PC-3 (cell line): ENCODE measurements around the gene OTOL1. TPM values are rescaled to one million over a fixed set of nuclear protein-coding genes. Genes with fewer than 3 reads are reported as not detected.

Experiments
- ATAC-seq: fragments of 200-7000 bp; cut with Tn5 transposase; 2 replicates; pipeline ENCODE4 v1.9.1; 2020; ENCODE audit warnings: mild to moderate bottlenecking, moderate library complexity
- BruUV-seq: library from RNA; stranded (reverse); fragments of 400-500 nt; replicated peaks from 2 replicates; lab custom pipeline; 2021; lab: Mats Ljungman, UMichigan
- CTCF ChIA-PET: fragments of 300-600 bp; sonication (Branson Sonifier 250); formaldehyde crosslinking; loops from one replicate; lab custom pipeline; 2022; ENCODE audit warnings: antibody characterized with exemption; lab: Charles Lee
- POLR2A ChIA-PET: fragments of 300-600 bp; sonication (Branson Sonifier 250); formaldehyde crosslinking; loops from one replicate; lab custom pipeline; 2022; ENCODE audit warnings: antibody characterized with exemption; ENCODE audit not compliant: unreplicated experiment; lab: Charles Lee
- DNase-seq: peaks from one replicate; pipeline ENCODE4 v3.0.0-alpha.2; 2015
- H2AFZ ChIP-seq: fragments of 300-600 bp; sonication (generic); 2 replicates; pipeline ENCODE4 v1.6.0; 2016; ENCODE audit warnings: antibody characterized with exemption, low read length
- H3F3A ChIP-seq: fragments of 300-600 bp; sonication (generic); one replicate; pipeline ENCODE4 v1.6.0; 2017; ENCODE audit warnings: antibody characterized with exemption, low read length, control low read depth, mild to moderate bottlenecking; ENCODE audit not compliant: unreplicated experiment
- H3K27ac ChIP-seq: fragments of 300-600 bp; sonication (generic); 2 replicates; pipeline ENCODE4 v1.5.1; 2016; ENCODE audit warnings: mild to moderate bottlenecking, low read length
- H3K27me3 ChIP-seq: fragments of 300-600 bp; sonication (generic); 2 replicates; pipeline ENCODE4 v1.6.1; 2016; ENCODE audit warnings: low read length, mixed read lengths
- H3K36me3 ChIP-seq: fragments of 300-600 bp; sonication (generic); 2 replicates; pipeline ENCODE4 v1.6.1; 2016; ENCODE audit warnings: low read depth, mixed run types, low read length, mixed read lengths
- H3K4me1 ChIP-seq: fragments of 300-600 bp; sonication (generic); 2 replicates; pipeline ENCODE4 v1.5.1; 2016; ENCODE audit warnings: low read length; ENCODE audit not compliant: insufficient read depth
- H3K4me2 ChIP-seq: fragments of 300-600 bp; sonication (generic); 2 replicates; pipeline ENCODE4 v1.6.0; 2016; ENCODE audit warnings: low read length
- H3K4me3 ChIP-seq: fragments of 300-600 bp; sonication (generic); 2 replicates; pipeline ENCODE4 v1.5.1; 2016; ENCODE audit warnings: mild to moderate bottlenecking, low read length, mixed read lengths
- H3K79me2 ChIP-seq: fragments of 300-600 bp; sonication (generic); 2 replicates; pipeline ENCODE4 v1.6.1; 2017; ENCODE audit warnings: low read length, mixed read lengths
- H3K9ac ChIP-seq: fragments of 300-600 bp; sonication (generic); 2 replicates; pipeline ENCODE4 v1.6.0; 2016; ENCODE audit warnings: mild to moderate bottlenecking, low read length
- H3K9me2 ChIP-seq: fragments of 300-600 bp; sonication (generic); replicated peaks from 2 replicates; pipeline ENCODE4 v1.6.1; 2016; ENCODE audit warnings: mixed run types, low read length, mixed read lengths
- H3K9me3 ChIP-seq: fragments of 300-600 bp; sonication (generic); 2 replicates; pipeline ENCODE4 v1.6.1; 2016; ENCODE audit warnings: low read length, mixed read lengths
- H4K20me1 ChIP-seq: fragments of 300-600 bp; sonication (generic); 2 replicates; pipeline ENCODE4 v1.6.1; 2016; ENCODE audit warnings: low read length, mixed read lengths
- EZH2 ChIP-seq: fragments of 300-600 bp; sonication (generic); IDR thresholded peaks from one replicate; pipeline ENCODE4 v1.6.1; 2017; ENCODE audit warnings: antibody characterized with exemption, mild to moderate bottlenecking, low read length; ENCODE audit not compliant: unreplicated experiment
- EZH2phosphoT487 ChIP-seq: fragments of 300-600 bp; sonication (generic); IDR thresholded peaks from 2 replicates; pipeline ENCODE4 v1.6.1; 2018; ENCODE audit warnings: mild to moderate bottlenecking, antibody characterized with exemption, low read length, borderline replicate concordance
- intact Hi-C: fragments of 100-400 bp; cut with micrococcal nuclease; formaldehyde crosslinking; loops from 2 replicates; pipeline ENCODE4 v1.9.0; 2023
- total RNA-seq: library from RNA; depleted of rRNA; stranded (reverse); fragments of >200 nt; gene quantifications from 2 replicates; pipeline ENCODE4 v1.2.3, GENCODE V29; 2014
- TF ChIP-seq, protein P1 (sequence below): fragments of 300-600 bp; sonication (generic); conservative IDR thresholded peaks from 2 replicates; pipeline ENCODE4 v1.5.1; 2017; ENCODE audit warnings: antibody characterized with exemption, low read depth, mild to moderate bottlenecking, low read length

OTOL1 gene
- total RNA-seq, 1 experiment from 2014 or later: not detected

DNA sequence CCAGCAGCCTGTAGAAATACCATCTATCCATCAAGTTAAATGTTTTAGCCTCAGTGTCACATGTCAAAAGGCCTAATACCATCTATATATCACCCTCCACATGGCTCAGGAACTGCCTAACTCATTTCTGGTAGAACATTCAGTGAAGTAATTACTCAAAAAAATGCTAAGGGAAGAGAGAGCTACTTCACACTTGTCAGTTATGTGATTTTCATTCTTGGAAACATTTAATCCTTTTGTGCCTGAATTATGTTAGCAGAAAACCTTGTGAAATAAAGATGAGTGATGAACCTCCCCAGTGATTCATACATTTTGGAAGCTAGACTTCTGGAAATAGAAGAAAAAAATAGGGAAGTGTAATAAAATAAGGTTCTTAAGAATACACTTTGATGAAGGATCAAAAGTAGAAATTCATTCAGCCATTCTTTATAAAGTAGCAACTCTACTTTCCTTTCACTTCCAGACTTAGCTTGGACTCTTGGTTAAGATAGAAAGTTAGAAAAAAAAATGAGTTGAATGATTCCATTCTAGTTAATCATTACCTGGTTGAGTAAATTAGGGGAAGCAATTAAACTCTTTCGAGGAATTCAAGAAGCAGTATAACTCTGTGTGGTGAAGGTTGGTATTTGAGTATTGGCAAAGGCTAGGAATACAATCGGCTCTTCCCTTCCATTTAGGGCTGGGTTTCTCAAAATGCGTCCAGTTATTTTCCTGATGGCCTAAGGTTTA, 3.6 kb downstream of the OTOL1 start:
- TF ChIP-seq EZH2phosphoT487 (no peak), EZH2 (no peak)
- TF ChIP-seq, protein P1, sequence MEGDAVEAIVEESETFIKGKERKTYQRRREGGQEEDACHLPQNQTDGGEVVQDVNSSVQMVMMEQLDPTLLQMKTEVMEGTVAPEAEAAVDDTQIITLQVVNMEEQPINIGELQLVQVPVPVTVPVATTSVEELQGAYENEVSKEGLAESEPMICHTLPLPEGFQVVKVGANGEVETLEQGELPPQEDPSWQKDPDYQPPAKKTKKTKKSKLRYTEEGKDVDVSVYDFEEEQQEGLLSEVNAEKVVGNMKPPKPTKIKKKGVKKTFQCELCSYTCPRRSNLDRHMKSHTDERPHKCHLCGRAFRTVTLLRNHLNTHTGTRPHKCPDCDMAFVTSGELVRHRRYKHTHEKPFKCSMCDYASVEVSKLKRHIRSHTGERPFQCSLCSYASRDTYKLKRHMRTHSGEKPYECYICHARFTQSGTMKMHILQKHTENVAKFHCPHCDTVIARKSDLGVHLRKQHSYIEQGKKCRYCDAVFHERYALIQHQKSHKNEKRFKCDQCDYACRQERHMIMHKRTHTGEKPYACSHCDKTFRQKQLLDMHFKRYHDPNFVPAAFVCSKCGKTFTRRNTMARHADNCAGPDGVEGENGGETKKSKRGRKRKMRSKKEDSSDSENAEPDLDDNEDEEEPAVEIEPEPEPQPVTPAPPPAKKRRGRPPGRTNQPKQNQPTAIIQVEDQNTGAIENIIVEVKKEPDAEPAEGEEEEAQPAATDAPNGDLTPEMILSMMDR: no peak
- CTCF ChIA-PET: no interaction called here
- Histone ChIP-seq H3K4me3 (no peak overlapping the region), H4K20me1 (no peaks in the 10 kb centered on the region), H3K9ac (no peak overlapping the region), H3K27ac (no peak overlapping the region), H3K4me1 (peaks cover 10% of the 10 kb centered on the region), H3K4me2 (peak overlapping the region; percentile 12; the same call in 1 of the 2 replicates), H3K27me3 (no peaks in the 10 kb centered on the region), H3K36me3 (no peaks in the 10 kb centered on the region), H3F3A (no peaks in the 10 kb centered on the region), H2AFZ (no peak overlapping the region), H3K9me2 (no peaks in the 10 kb centered on the region), H3K79me2 (no peaks in the 10 kb centered on the region), H3K9me3 (no peaks in the 10 kb centered on the region; the same call in 1 of the 2 replicates)
- DNase-seq: peak; percentile 51
- BruUV-seq: no TSS peak
- POLR2A ChIA-PET: interaction anchor here (0.5 to 0.6 kb wide), 2 partner anchors 18 to 142 kb away, joined by 4 to 5 read pairs; no protein-coding TSS in a partner anchor
- ATAC-seq: peak; percentile 86
- intact Hi-C loops: loop anchor here (1.0 kb wide), 1 partner anchor 56 kb away; no protein-coding TSS in a partner anchor

DNA sequence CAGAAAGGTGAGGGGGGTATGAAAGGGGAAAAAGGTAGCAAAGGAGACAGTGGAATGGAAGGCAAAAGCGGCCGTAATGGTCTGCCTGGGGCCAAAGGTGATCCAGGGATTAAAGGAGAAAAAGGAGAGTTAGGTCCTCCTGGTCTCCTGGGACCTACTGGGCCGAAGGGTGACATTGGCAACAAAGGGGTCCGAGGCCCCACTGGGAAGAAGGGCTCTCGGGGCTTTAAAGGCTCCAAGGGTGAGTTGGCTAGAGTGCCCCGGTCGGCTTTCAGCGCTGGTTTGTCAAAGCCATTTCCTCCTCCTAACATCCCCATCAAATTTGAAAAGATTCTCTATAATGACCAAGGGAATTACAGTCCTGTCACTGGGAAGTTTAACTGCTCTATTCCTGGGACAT, 6.7 kb downstream of the OTOL1 start:
- H3K4me1 ChIP-seq: peaks cover 10% of the 10 kb centered on the region
- no peaks in the 10 kb centered on the region for H4K20me1 ChIP-seq
- H3K9me3 ChIP-seq: no peaks in the 10 kb centered on the region
- H3F3A ChIP-seq: no peaks in the 10 kb centered on the region
- H3K4me3 ChIP-seq: no peak overlapping the region
- no peaks in the 10 kb centered on the region for H3K27me3 ChIP-seq
- no TSS peak for BruUV-seq
- DNase-seq (no peak), ATAC-seq (no peak)
- no peaks in the 10 kb centered on the region for H3K36me3 ChIP-seq
- H3K79me2 ChIP-seq: no peaks in the 10 kb centered on the region
- H3K27ac ChIP-seq: no peak overlapping the region
- intact Hi-C loops: no loop called here
- H3K4me2 ChIP-seq: no peak overlapping the region
- H3K9ac ChIP-seq: no peak overlapping the region
- ChIA-PET POLR2A (no interaction called here), CTCF (no interaction called here)
- no peaks in the 10 kb centered on the region for H3K9me2 ChIP-seq
- TF ChIP-seq EZH2 (no peak), EZH2phosphoT487 (no peak)
- TF ChIP-seq, protein P1: no peak
- H2AFZ ChIP-seq: no peak overlapping the region
